ENCODE data around the gene CTDP1. TPM values are rescaled to one million over a fixed set of nuclear protein-coding genes. Genes with fewer than 3 reads are reported as not detected.

Gene CTDP1
- total RNA-seq, 4 donors from 2014 or later: 33.9 to 42.2 (median 38.9) TPM

DNA sequence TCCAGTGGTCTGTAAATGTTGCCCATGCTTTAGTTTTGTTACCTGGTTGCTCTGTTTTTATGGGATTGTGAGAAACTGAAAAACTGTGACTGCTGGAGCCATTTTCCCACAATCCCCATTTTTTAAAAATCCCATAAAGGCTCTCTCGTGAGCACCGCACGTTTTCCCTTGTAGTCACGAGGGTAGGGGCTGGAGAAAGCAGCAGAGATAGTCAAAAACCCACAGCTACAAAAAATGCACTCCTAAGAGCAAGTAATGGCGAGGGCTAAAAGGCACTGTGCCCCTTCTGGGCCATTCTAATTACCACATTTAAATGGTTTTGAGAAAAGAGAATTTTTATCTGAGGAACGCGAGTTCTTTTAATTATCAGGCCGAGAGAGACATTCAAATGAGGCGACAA, 1.8 kb upstream of the CTDP1 start:
- intact Hi-C loops (cut with DNase I; ENCODE audit: low total_unique reads): no loop called here
- TF ChIP-seq POLR2A (IDR thresholded peaks at IDR 0.05): no peak
- TF ChIP-seq, protein P1, sequence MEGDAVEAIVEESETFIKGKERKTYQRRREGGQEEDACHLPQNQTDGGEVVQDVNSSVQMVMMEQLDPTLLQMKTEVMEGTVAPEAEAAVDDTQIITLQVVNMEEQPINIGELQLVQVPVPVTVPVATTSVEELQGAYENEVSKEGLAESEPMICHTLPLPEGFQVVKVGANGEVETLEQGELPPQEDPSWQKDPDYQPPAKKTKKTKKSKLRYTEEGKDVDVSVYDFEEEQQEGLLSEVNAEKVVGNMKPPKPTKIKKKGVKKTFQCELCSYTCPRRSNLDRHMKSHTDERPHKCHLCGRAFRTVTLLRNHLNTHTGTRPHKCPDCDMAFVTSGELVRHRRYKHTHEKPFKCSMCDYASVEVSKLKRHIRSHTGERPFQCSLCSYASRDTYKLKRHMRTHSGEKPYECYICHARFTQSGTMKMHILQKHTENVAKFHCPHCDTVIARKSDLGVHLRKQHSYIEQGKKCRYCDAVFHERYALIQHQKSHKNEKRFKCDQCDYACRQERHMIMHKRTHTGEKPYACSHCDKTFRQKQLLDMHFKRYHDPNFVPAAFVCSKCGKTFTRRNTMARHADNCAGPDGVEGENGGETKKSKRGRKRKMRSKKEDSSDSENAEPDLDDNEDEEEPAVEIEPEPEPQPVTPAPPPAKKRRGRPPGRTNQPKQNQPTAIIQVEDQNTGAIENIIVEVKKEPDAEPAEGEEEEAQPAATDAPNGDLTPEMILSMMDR (IDR thresholded peaks at IDR 0.05): no peak
- no peak for DNase-seq (ENCODE audit: low spot score in 2 of 2)
- 87 to 91% methylated on average over 9 of the region's 9 CpGs for WGBS, 2 donors
- H3K4me3 ChIP-seq (ENCODE audit: low read depth, poor library complexity, severe bottlenecking): no peak overlapping the region

- 1% methylated on average over 41 to 71 of the region's 77 CpGs for WGBS, 2 donors
- intact Hi-C loops (cut with DNase I; ENCODE audit: low total_unique reads): no loop called here
- TF ChIP-seq, protein P1 (IDR thresholded peaks at IDR 0.05): no peak
- TF ChIP-seq POLR2A (IDR thresholded peaks at IDR 0.05): peak in 1 of 2 donors; percentile 23
- peak overlapping the region; percentile 87 for H3K4me3 ChIP-seq (ENCODE audit: low read depth, poor library complexity, severe bottlenecking)
- peak; percentile 99 to 100 for DNase-seq (ENCODE audit: low spot score in 2 of 2)
Measured at GRCh38 chr18:79678665-79679551, 695 bp upstream of the CTDP1 start.

DNA sequence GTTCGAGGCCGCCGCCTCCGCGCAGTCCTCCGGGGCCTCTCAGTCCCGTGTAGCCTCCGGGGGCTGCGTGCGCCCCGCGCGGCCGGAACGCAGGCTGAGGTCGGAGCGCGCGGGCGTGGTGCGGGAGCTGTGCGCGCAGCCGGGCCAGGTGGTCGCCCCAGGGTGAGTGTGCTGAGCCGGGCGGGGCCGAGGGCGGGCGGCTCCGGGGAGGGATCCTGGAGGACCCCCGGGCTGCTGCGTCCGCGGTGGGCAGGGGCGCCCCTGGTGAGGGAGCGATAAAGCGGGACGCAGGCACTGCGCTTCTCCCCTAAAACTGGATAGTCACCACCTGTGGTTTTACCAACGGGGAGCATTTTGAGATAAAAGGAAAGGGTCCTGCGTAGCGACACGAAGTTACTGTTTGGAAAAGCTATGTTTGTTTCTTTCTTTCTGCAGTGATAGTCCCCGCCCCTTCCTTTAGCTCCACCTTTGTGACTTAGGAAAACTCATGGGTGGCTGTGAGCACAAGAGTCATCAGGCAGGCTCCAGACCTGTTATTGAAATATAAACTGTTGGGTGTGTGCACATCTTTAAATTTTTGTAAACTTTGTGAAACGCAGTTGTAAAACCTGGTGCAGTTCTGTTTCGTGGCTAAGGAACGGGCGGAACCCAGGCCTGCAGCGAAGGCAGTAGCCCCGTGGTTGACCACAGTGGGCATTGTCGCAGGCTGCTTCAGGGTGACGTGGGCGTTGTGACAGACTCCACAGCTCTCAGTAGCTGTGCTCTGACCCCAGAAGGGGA, 687 bp downstream of the CTDP1 start:
- TF ChIP-seq, protein P1 (IDR thresholded peaks at IDR 0.05): no peak
- TF ChIP-seq POLR2A (IDR thresholded peaks at IDR 0.05): no peak
- 4 to 5% methylated on average over 30 to 54 of the region's 54 CpGs for WGBS, 2 donors
- H3K4me3 ChIP-seq (ENCODE audit: low read depth, poor library complexity, severe bottlenecking): peak overlapping the region; percentile 87
- DNase-seq (ENCODE audit: low spot score in 2 of 2): peak; percentile 62 to 87
- intact Hi-C loops (cut with DNase I; ENCODE audit: low total_unique reads): no loop called here

DNA sequence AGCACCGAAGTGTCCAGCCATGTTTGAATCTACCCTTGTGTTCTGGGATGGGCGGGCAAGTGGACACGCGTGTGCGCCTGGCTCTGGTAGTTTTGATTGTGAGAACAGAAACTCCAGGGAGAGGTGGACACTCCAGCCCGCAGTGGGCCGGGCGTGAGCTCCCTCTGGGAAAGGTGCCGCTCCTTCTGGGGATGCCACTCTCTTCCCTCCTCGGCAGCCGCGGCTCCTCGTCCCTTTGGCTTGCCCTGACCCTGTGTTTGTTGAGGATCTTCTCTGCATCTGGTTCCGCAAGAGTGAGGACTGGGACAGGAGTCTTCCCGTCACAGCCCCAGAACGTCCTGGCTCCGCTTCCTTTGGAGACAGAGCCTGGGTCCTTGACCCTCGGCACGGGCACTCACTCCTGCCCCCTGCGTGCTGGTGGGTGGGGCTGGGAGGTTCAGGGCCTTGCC, 1.3 kb downstream of the CTDP1 start:
- intact Hi-C loops (cut with DNase I; ENCODE audit: low total_unique reads): no loop called here
- WGBS, 2 donors: 70 to 72% methylated on average over 20 of the region's 20 CpGs
- DNase-seq (ENCODE audit: low spot score in 2 of 2): peak in 1 of 2 donors; percentile 84
- peak overlapping the region; percentile 87 for H3K4me3 ChIP-seq (ENCODE audit: low read depth, poor library complexity, severe bottlenecking)
- TF ChIP-seq POLR2A (IDR thresholded peaks at IDR 0.05): no peak
- TF ChIP-seq, protein P1 (IDR thresholded peaks at IDR 0.05): no peak

- TF ChIP-seq, protein P1 (IDR thresholded peaks at IDR 0.05): no peak
- no peak for TF ChIP-seq POLR2A (IDR thresholded peaks at IDR 0.05)
- H3K4me3 ChIP-seq (ENCODE audit: low read depth, poor library complexity, severe bottlenecking): no peak overlapping the region
- intact Hi-C loops (cut with DNase I; ENCODE audit: low total_unique reads): no loop called here
- peak; percentile 36 to 78 for DNase-seq (ENCODE audit: low spot score in 2 of 2)
- 77 to 78% methylated on average over 21 of the region's 21 CpGs for WGBS, 2 donors
Measured at GRCh38 chr18:79681484-79682387, 2.1 kb downstream of the CTDP1 start.

Measured in lower leg skin (tissue), 4 donors.